ENCODE measurements around the gene NHERF2. TPM values are rescaled to one million over a fixed set of nuclear protein-coding genes. Genes with fewer than 3 reads are reported as not detected.
A peak's percentile ranks its signal among the peaks of the same experiment; 100 is the strongest.

Gene NHERF2
- total and polyA plus RNA-seq, 9 of the 15 experiments (the other 6 are each of a cell fraction or from before 2014, with no cell fraction given): 0.15 to 42.0 (median 12.5) TPM

DNA sequence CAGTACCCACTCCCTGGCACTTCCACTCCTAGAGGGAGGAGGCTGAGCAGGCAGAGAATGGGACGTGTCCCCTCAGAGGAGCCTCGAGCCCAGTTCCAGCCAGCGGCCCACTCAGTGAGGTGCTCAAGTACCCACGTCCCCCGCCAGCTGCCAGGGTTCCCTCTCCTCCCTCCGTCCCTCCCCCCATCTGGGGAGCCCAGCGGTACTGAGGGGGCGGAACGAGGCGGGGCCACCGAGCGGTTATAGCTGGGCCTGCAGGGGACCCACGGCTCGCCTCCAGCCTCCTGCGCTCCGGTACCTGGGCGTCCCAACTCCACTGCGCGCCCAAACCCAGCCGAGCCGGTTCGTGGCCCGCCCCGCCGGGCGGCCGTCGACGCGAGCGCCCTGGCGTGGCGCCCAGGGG is 7.2 kb upstream of the NHERF2 start, which contains the start of gene NPW:
TSS of gene NPW (plus strand) at position 268 of the 403 bp plus-strand sequence.
- intact Hi-C loops (cut with micrococcal nuclease) (no loop called here), in situ Hi-C loops (cut with MboI) (no loop called here)
- Histone ChIP-seq H3K9ac (ENCODE audit: insufficient read depth in 1 of 2, low read depth in 2 of 2, low read length in 2 of 2) (peak within 1 kb of the TSS in 1 of 2 experiments; percentile 77; a peak in 2 of 4 replicates), H4K20me1 (replicated peaks; ENCODE audit: control insufficient read depth, insufficient read depth, low read length) (no peaks in the 10 kb centered on the region), H3K27me3 (ENCODE audit: control insufficient read depth in 2 of 2, insufficient read depth in 2 of 2, low read length in 2 of 2) (no peaks in the 10 kb centered on the region), H3K4me1 (replicated peaks in 1 of 2; ENCODE audit: control insufficient read depth in 2 of 2, insufficient read depth in 2 of 2, low read length in 2 of 2) (peaks cover 16 to 61% of the 10 kb centered on the region in 2 experiments; a peak in 4 of 5 replicates), H3K9me3 (replicated peaks; ENCODE audit: control insufficient read depth, insufficient read depth, low read depth, low read length) (no peaks in the 10 kb centered on the region), H3K4me2 (ENCODE audit: insufficient read depth, low read length) (no peak within 1 kb of the TSS), H3K4me3 (peak within 1 kb of the TSS; percentile 11), H3K27ac (ENCODE audit: extremely low read depth, low read depth, low read length) (no peak within 1 kb of the TSS), H3K9me1 (ENCODE audit: control insufficient read depth, insufficient read depth, low read length) (no peaks in the 10 kb centered on the region), H3K79me2 (ENCODE audit: control insufficient read depth, insufficient read depth, low read length) (no peaks in the 10 kb centered on the region), H3K36me3 (ENCODE audit: control insufficient read depth, insufficient read depth, low read length) (no peaks in the 10 kb centered on the region), H2AFZ (ENCODE audit: low read depth, low read length) (peak within 1 kb of the TSS; percentile 62; the same call in 1 of the 2 replicates)
- ATAC-seq: no peak
- TF ChIP-seq BDP1 (IDR thresholded peaks at IDR 0.05; ENCODE audit: insufficient read depth, insufficient read length) (no peak), SMARCC2 (IDR thresholded peaks at IDR 0.05; ENCODE audit: low read depth) (no peak), POLR2G (IDR thresholded peaks at IDR 0.05; ENCODE audit: low read depth, low read length) (0 out of 2 replicates have a peak, but pooled peaks have one; percentile 4), HDAC8 (tag; IDR thresholded peaks at IDR 0.05) (no peak), EGR1 (conservative IDR thresholded peaks at IDR 0.05) (peak; percentile 77), ZKSCAN8 (CRISPR knock-in tag; IDR thresholded peaks at IDR 0.05) (no peak), FOSL1 (tag; conservative IDR thresholded peaks at IDR 0.05) (no peak), CBFA2T3 (IDR thresholded peaks at IDR 0.05) (no peak), CXXC5 (CRISPR knock-in tag; IDR thresholded peaks at IDR 0.05) (no peak), DPF2 (IDR thresholded peaks at IDR 0.05) (no peak), DLX4 (CRISPR knock-in tag; IDR thresholded peaks at IDR 0.05) (no peak), SIRT6 (IDR thresholded peaks at IDR 0.05; ENCODE audit: low read depth, low read length) (no peak), SLC30A9 (CRISPR knock-in tag; IDR thresholded peaks at IDR 0.05) (no peak), RFX5 (IDR thresholded peaks at IDR 0.05; ENCODE audit: low read depth, low read length) (no peak)
- TF ChIP-seq, protein P1, sequence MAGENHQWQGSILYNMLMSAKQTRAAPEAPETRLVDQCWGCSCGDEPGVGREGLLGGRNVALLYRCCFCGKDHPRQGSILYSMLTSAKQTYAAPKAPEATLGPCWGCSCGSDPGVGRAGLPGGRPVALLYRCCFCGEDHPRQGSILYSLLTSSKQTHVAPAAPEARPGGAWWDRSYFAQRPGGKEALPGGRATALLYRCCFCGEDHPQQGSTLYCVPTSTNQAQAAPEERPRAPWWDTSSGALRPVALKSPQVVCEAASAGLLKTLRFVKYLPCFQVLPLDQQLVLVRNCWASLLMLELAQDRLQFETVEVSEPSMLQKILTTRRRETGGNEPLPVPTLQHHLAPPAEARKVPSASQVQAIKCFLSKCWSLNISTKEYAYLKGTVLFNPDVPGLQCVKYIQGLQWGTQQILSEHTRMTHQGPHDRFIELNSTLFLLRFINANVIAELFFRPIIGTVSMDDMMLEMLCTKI (IDR thresholded peaks at IDR 0.05; ENCODE audit: partially characterized antibody): no peak
- TF ChIP-seq, protein P2, sequence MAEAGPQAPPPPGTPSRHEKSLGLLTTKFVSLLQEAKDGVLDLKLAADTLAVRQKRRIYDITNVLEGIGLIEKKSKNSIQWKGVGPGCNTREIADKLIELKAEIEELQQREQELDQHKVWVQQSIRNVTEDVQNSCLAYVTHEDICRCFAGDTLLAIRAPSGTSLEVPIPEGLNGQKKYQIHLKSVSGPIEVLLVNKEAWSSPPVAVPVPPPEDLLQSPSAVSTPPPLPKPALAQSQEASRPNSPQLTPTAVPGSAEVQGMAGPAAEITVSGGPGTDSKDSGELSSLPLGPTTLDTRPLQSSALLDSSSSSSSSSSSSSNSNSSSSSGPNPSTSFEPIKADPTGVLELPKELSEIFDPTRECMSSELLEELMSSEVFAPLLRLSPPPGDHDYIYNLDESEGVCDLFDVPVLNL (CRISPR knock-in tag; IDR thresholded peaks at IDR 0.05; ENCODE audit: low read depth): no peak
- TF ChIP-seq, protein P3, sequence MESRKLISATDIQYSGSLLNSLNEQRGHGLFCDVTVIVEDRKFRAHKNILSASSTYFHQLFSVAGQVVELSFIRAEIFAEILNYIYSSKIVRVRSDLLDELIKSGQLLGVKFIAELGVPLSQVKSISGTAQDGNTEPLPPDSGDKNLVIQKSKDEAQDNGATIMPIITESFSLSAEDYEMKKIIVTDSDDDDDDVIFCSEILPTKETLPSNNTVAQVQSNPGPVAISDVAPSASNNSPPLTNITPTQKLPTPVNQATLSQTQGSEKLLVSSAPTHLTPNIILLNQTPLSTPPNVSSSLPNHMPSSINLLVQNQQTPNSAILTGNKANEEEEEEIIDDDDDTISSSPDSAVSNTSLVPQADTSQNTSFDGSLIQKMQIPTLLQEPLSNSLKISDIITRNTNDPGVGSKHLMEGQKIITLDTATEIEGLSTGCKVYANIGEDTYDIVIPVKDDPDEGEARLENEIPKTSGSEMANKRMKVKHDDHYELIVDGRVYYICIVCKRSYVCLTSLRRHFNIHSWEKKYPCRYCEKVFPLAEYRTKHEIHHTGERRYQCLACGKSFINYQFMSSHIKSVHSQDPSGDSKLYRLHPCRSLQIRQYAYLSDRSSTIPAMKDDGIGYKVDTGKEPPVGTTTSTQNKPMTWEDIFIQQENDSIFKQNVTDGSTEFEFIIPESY (CRISPR knock-in tag; IDR thresholded peaks at IDR 0.05): no peak
- WGBS (ENCODE audit: insufficient coverage, low coverage, missing lambda C conversion rate): 41% methylated on average over 12 of the region's 33 CpGs
- CTCF ChIA-PET (ENCODE audit: low intra/inter-chr PET ratio): no interaction called here
- peak; percentile 41 to 64 (median 55) for DNase-seq (ENCODE audit: extremely low read depth in 1 of 4, low spot score in 3 of 4)
- POLR2A ChIA-PET: interaction anchor here (0.6 to 1.3 kb wide), 4 partner anchors 16 to 134 kb away, joined by 3 to 4 read pairs (median 4); no protein-coding TSS in a partner anchor
- no TSS peak for BruUV-seq (replicated peaks)
- no peak for FAIRE-seq

All from K562 (cell line).